SK-N-SH (cell line): ENCODE measurements around the gene KIAA1191. TPM values are rescaled to one million over a fixed set of nuclear protein-coding genes. Genes with fewer than 3 reads are reported as not detected.

Experiments
- CTCF ChIA-PET: fragments of 300-600, 350-600 bp; formaldehyde crosslinking; extraction: SDS; loops from one replicate; lab custom pipeline; 2021; lab: Yijun Ruan, JAX
- POLR2A ChIA-PET: fragments of 350-600 bp; sonication (Branson Sonifier 250); formaldehyde crosslinking; extraction: SDS; loops from one replicate; lab custom pipeline; 2020; ENCODE audit warnings: antibody characterized with exemption, inconsistent platforms; lab: Yijun Ruan, JAX
- DNase-seq: peaks from one replicate; pipeline ENCODE4 v3.0.0; 2012
- H2AFZ ChIP-seq: fragments of 200-600 bp; sonication (generic); 2 replicates; pipeline ENCODE4 v1.8.1; 2016; ENCODE audit warnings: antibody characterized with exemption, mild to moderate bottlenecking, low read depth
- H3F3A ChIP-seq: fragments of 200-600 bp; sonication (generic); replicated peaks from 2 replicates; pipeline ENCODE3; 2016; ENCODE audit warnings: antibody characterized with exemption, mild to moderate bottlenecking; ENCODE audit not compliant: insufficient read depth
- H3K27ac ChIP-seq, 2 experiments: fragments of 200-500 bp in 1 of 2; fragments of 200-600 bp in 1 of 2; sonication (Bioruptor generic) in 1 of 2; sonication (generic), shearing (Covaris generic) in 1 of 2; 2 replicates each; pipeline versions ENCODE4 v1.5.1 to v1.6.1; 2014 to 2016; ENCODE audit warnings: low read depth in 2 of 2, inconsistent platforms in 1 of 2, low read length in 1 of 2, mild to moderate bottlenecking in 1 of 2, mixed read lengths in 1 of 2
- H3K27me3 ChIP-seq: fragments of 200-600 bp; sonication (generic), shearing (Covaris generic); 2 replicates; pipeline ENCODE4 v1.6.1; 2016; ENCODE audit warnings: mixed run types; ENCODE audit not compliant: insufficient read depth
- H3K36me3 ChIP-seq, 2 experiments: fragments of 200-500 bp in 1 of 2; fragments of 200-600 bp in 1 of 2; sonication (Bioruptor generic) in 1 of 2; sonication (generic) in 1 of 2; replicated peaks in 1 of 2; 2 replicates each; pipeline versions ENCODE3 to v1.5.1; 2014 to 2016; ENCODE audit warnings: low read length in 1 of 2, mild to moderate bottlenecking in 1 of 2; ENCODE audit not compliant: insufficient read depth in 2 of 2, control insufficient read depth in 1 of 2
- H3K4me1 ChIP-seq, 2 experiments: fragments of 200-500 bp in 1 of 2; fragments of 200-600 bp in 1 of 2; sonication (Bioruptor generic) in 1 of 2; sonication (generic), shearing (Covaris generic) in 1 of 2; 2 replicates each; pipeline versions ENCODE4 v1.5.1 to v1.6.1; 2014 to 2016; ENCODE audit warnings: low read depth in 1 of 2, low read length in 1 of 2, mixed run types in 1 of 2; ENCODE audit not compliant: insufficient read depth in 2 of 2, control insufficient read depth in 1 of 2
- H3K4me2 ChIP-seq: fragments of 200-600 bp; sonication (generic), shearing (Covaris generic); 2 replicates; pipeline ENCODE4 v1.6.1; 2017; ENCODE audit warnings: mixed run types
- H3K4me3 ChIP-seq, 2 experiments: fragments of 200-500 bp in 1 of 2; fragments of 200-600 bp in 1 of 2; sonication (Bioruptor generic) in 1 of 2; sonication (generic), shearing (Covaris generic) in 1 of 2; 2 replicates each; pipeline versions ENCODE4 v1.5.1 to v1.8.1; 2014 to 2016; ENCODE audit warnings: low read depth in 2 of 2, inconsistent platforms in 1 of 2, low read length in 1 of 2, mild to moderate bottlenecking in 1 of 2, mixed read lengths in 1 of 2, moderate library complexity in 1 of 2
- H3K79me2 ChIP-seq: fragments of 200-600 bp; sonication (generic); 2 replicates; pipeline ENCODE4 v1.8.1; 2017; ENCODE audit warnings: mild to moderate bottlenecking; ENCODE audit not compliant: insufficient read depth
- H3K9ac ChIP-seq: fragments of 200-600 bp; sonication (generic); 2 replicates; pipeline ENCODE4 v1.6.1; 2017; ENCODE audit warnings: mixed run types
- H3K9me2 ChIP-seq: fragments of 200-600 bp; sonication (generic); 2 replicates; pipeline ENCODE4 v1.6.1; 2017; ENCODE audit warnings: mixed run types
- H3K9me3 ChIP-seq: fragments of 200-600 bp; sonication (generic); 2 replicates; pipeline ENCODE4 v1.6.1; 2017; ENCODE audit warnings: mixed run types, mild to moderate bottlenecking, moderate library complexity
- H4K20me1 ChIP-seq: fragments of 200-600 bp; sonication (generic); 2 replicates; pipeline ENCODE4 v1.6.1; 2017; ENCODE audit warnings: mild to moderate bottlenecking, mixed run types; ENCODE audit not compliant: insufficient read depth
- ELF1 ChIP-seq: IDR thresholded peaks from 2 replicates; pipeline ENCODE4 v1.4.0; 2012
- GABPA ChIP-seq: IDR thresholded peaks from 2 replicates; pipeline ENCODE4 v1.4.0; 2012; ENCODE audit warnings: low read depth, mild to moderate bottlenecking
- GATA2 ChIP-seq: sonication (generic); formaldehyde crosslinking; IDR thresholded peaks from 2 replicates; pipeline ENCODE4 v1.5.0; 2020; ENCODE audit warnings: mild to moderate bottlenecking, missing genetic modification reagents
- TCF12 ChIP-seq: IDR thresholded peaks from 2 replicates; pipeline ENCODE4 v1.4.0; 2012
- WGBS: methylation state at CpG from one replicate; pipeline ENCODE4 v1.1.6; 2017; ENCODE audit warnings: low lambda C conversion rate; 5-methylcytosine and 5-hydroxymethylcytosine counted together
- polyA plus RNA-seq, 3 experiments: library from polyadenylated mRNA; depleted of rRNA; stranded (reverse); fragments of >200 nt; gene quantifications; 2 replicates each; pipeline ENCODE4 v1.2.3, GENCODE V29; 2012

The KIAA1191 gene
- polyA plus RNA-seq, 1 of the 3 experiments (the other 2 are of a cell fraction), result 100 TPM

DNA sequence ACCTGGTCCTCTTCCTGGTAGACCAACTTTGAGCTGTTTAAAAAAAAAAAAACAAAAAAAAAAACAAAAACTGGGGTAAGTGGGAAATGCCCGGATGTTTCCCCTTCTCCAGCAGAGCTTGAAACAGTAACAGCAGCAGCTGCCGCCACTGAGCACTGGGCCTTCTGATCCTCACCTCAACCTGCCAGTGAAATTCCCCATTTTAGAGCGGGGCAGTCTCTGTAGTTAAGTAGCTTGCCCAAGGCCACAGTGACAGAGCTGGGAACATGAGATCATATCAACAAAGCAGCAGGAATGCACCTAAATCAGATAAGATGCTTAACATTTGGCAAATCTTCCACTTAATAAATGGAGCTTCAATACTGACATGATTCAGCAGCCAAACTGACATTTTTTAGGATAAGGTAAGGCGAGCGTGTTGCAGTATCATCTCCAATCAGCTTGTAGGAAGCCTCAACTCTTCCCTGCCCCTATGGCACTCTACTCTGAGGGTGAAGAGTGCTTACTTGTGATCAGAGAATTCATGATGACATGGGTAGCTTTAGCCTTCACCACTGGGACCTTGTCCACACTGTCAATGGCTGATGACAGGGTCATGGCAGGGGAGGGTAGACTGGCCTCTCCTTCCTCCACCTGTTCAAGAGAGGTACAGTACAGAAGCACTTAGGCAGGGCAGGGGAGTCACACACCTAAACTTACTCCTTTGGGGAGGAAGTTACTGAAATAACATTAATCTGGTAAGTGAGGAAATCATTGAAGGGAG, 9.3 kb downstream of the KIAA1191 start:
- ChIA-PET CTCF (interaction anchor here (0.6 kb wide), 1 partner anchor 21 kb away, joined by 3 read pairs; no protein-coding TSS in a partner anchor), POLR2A (interaction anchor here (1.9 kb wide), 1 partner anchor 9 kb away, joined by 5 read pairs; the partner anchor contains the start of gene KIAA1191)
- no peak for DNase-seq
- Histone ChIP-seq H3K27me3 (no peaks in the 10 kb centered on the region), H3K4me3 (no peak overlapping the region), H2AFZ (no peak overlapping the region), H3K9ac (no peak overlapping the region), H3K79me2 (peaks cover 75% of the 10 kb centered on the region), H3K9me3 (no peaks in the 10 kb centered on the region), H3K9me2 (no peaks in the 10 kb centered on the region), H3K36me3 (peaks cover 55 to 82% of the 10 kb centered on the region in 2 experiments), H3K27ac (no peak overlapping the region), H3K4me2 (no peak overlapping the region), H4K20me1 (peaks cover 45% of the 10 kb centered on the region), H3F3A (peaks cover 3% of the 10 kb centered on the region), H3K4me1 (peaks cover 0 to 7% of the 10 kb centered on the region in 2 experiments; a peak in 1 of 4 replicates)
- 87% methylated on average over 5 of the region's 5 CpGs for WGBS
- TF ChIP-seq GATA2 (CRISPR knock-in tag), result peak; percentile 58
- no peak for TF ChIP-seq ELF1

DNA sequence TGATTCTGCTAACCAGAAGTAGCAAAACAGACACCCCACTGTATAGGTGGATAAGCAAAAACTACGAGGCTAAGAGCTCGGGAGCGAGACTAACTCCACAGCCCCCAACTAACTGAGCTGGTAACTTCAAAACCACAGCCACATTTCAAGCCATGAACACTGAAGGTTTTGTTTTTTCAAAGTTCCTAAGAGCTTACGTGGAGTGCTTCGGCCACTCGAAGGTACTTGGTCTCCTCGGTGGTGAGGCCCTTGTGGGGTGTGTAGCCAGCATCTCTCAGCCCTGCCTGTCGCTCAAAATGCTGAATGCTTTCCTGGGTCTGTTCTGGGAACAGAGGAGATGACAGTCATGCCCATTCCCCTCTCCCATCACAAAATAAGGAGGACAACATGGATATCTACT, 11.1 kb downstream of the KIAA1191 start:
- 92% methylated on average over 8 of the region's 8 CpGs for WGBS
- H3K36me3 ChIP-seq, result peaks cover 58 to 84% of the 10 kb centered on the region in 2 experiments
- POLR2A ChIA-PET, result no interaction called here

DNA sequence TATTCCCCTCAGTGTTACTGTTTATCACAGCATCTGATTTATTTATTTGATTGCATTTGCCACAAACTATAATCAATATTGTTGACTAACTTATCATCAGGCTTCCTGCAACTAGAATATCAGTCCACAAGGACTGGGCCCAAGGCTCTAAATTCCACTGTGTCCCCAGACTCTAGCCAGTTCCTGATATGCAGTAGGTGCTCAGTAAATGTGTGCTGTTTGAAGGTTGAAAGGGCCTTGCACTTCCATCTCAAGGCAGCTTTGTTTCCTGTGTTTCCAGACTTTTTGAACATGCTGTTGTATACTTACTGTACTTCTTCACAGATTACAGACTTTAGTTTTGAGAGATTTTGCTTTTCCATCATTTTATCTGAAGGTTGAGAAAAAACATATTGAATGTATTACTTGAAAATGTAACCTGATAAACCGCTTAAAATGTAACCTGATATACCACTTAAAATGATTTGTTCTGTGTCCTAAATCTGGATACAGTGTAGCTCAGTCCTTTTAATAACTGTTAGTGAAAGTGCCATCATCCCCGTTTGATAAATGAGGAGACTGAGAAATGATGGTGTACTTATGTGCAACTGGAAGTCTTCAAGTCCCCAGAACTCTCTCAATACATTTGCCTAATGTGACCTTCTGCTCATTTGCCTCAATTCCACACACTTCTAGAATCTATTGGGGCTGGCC, 18.7 kb downstream of the KIAA1191 start:
- 27% methylated on average over 2 of the region's 2 CpGs for WGBS

More for the DNA sequence above, 11.1 kb downstream of the KIAA1191 start:
- Histone ChIP-seq H3K9me3 (no peaks in the 10 kb centered on the region), H3F3A (peaks cover 10% of the 10 kb centered on the region), H3K4me1 (peaks cover 0 to 7% of the 10 kb centered on the region in 2 experiments; a peak in 1 of 4 replicates), H3K4me2 (no peak overlapping the region)
- TF ChIP-seq GABPA, result no peak
- TF ChIP-seq, all 33 proteins: peak for 0
- Histone ChIP-seq H3K4me3 (no peak overlapping the region), H3K79me2 (peaks cover 56% of the 10 kb centered on the region), H3K9me2 (no peaks in the 10 kb centered on the region), H3K27ac (no peak overlapping the region), H3K9ac (no peak overlapping the region), H3K27me3 (no peaks in the 10 kb centered on the region), H4K20me1 (peaks cover 28% of the 10 kb centered on the region), H2AFZ (no peak overlapping the region)
- DNase-seq, result no peak
- CTCF ChIA-PET, result interaction anchor here (2.0 kb wide), 1 partner anchor 620 kb away, joined by 4 read pairs; no protein-coding TSS in a partner anchor

More for the DNA sequence above, 18.7 kb downstream of the KIAA1191 start:
- Histone ChIP-seq H3F3A (peaks cover 11% of the 10 kb centered on the region), H4K20me1 (no peaks in the 10 kb centered on the region), H3K4me1 (no peaks in the 10 kb centered on the region), H3K4me2 (no peak overlapping the region), H3K36me3 (peaks cover 24 to 33% of the 10 kb centered on the region in 2 experiments), H2AFZ (no peak overlapping the region), H3K9me3 (no peaks in the 10 kb centered on the region), H3K4me3 (no peak overlapping the region), H3K9ac (no peak overlapping the region)
- ChIA-PET POLR2A (interaction anchor here (1.0 kb wide), 1 partner anchor 18 kb away, joined by 3 read pairs; no protein-coding TSS in a partner anchor), CTCF (interaction anchor here (1.6 kb wide), 1 partner anchor 12 kb away, joined by 4 read pairs; no protein-coding TSS in a partner anchor)
- peak; percentile 28; the same call in 1 of the 2 replicates for TF ChIP-seq TCF12
- TF ChIP-seq GABPA, result no peak
- TF ChIP-seq, all 33 proteins: peak for 1
- H3K79me2 ChIP-seq, result no peaks in the 10 kb centered on the region
- H3K27me3 ChIP-seq, result no peaks in the 10 kb centered on the region
- no peak overlapping the region for H3K27ac ChIP-seq
- no peaks in the 10 kb centered on the region for H3K9me2 ChIP-seq
- no peak for DNase-seq
